ENCODE data around the gene SHISA8. TPM values are rescaled to one million over a fixed set of nuclear protein-coding genes. Genes with fewer than 3 reads are reported as not detected.

Gene SHISA8
- polyA plus RNA-seq, result not detected in 2 replicates

DNA sequence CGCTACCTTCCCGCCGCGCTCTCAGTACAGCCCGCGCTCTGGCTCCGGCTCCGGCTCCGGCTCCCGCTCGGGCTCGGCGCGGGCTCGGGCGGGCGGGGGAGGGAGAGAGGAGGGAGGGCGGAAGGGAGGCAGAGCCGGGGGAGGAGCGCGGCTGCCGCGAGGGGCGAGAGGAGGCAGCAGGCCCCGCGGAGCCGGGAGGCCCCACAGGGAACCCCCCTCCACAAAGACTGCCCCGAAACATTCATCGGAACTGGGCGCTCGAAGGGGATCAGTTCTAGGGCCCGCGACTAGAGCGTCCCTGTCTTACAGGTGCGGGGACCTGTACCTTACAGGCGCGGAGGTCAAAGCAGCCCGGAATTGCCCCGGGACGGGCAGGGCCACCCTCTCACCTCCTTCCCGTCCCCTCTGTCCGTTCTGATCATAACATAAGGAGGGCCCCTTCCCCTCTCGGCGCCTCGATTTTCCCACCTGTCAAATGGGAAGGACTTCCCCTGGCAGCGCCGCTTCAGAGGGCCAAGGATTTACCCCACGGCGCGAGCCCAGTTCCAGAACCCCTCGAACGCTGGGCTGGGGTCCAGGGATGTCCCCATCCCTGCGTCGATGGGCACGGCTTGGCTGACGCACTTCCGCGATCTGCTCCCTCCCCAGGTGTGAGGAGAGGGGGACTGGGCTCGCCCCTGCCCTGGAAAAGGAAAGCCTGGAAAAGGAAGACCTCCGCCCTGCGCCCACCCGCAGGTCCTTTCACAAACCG is at the start of gene SHISA8:
TSS of gene SHISA8 (minus strand) at position 40 of the 751 bp plus-strand sequence. CDS start 407 bp downstream, outside the sequence.

DNA sequence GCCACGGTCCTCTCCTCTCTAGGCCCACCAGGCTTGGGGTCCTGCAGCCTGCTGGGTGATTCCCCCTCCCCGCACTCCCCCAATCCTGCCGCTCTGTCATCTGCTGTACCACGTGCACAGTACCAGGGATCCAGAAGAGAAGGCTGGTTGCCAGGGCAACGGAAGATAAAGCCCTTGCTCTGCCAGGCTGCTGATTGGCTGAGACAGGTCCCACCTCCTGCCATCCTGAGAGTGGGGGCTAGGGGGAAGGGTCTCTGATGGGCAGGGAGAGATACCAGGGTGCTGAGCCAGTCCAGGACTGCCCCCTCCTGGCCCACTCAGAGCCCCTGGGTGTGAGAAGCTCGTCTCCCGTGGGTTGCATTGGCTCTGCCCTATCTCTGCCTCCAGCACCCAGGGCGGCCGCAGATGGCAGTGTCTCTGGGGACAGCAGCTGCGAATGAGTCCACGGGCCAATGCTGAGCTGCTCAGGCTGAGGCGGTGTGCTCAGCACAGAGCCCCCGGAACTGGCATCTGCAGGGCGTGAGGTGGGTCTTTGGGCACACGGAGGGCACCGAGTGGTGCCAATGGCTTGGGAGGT is 37.1 kb upstream of the SHISA8 start, which contains the start of gene SMIM45:
TSS of gene SMIM45 (plus strand) at position 253 of the 577 bp plus-strand sequence.

DNA sequence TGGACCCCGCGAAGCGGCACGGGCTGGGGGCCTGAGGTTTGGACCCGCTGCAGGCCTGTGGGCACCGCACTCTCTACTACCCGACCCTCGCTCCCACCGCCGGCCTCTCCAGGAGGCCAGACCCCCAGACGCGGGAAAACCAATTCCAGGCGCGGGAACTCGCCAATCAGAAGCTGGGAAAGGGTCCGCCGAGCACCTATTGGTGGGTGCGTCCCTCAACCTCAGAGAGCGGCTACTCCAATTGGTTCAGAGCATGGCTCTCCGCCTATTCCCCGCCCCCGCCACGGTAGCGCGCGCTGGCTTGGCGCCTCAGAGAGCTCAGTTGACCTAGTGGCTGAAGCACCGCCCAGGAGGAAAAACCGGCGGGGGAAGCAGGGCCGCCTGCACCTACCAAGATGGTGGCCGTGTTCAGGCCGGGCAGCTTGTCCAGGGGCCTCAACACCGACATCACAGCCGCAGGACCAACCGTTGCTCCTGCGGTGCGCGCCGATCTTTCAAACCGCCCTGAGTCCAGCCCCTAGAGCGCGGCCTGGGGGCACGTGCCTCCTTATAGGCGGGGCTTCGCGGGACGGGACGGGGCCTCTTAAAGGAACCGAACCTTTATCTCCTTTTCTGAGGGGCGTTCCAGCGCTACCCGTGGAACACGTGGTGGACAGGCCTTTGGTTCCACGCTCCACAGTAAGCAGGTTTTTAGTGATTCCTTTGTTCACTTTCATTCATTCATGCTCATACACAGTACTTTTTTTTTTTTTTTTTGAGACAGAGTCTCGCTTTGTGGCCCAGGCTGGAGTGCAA is 32.0 kb upstream of the SHISA8 start, which contains the start of gene CENPM:
TSS of gene CENPM (minus strand) at position 524 of the 795 bp plus-strand sequence. CDS start at position 448, 76 bp downstream.

Other genes with a start within 250 kb of the SHISA8 start
- 515 and 524 TPM in 2 replicates for gene SNU13, start 226.2 kb downstream of the SHISA8 start, polyA plus RNA-seq
- 7.7 and 7.9 TPM in 2 replicates for gene MEI1, start 215.6 kb downstream of the SHISA8 start, polyA plus RNA-seq
- gene CCDC134, start 114.4 kb downstream of the SHISA8 start, polyA plus RNA-seq, result 1.9 and 6.3 TPM in 2 replicates
- gene SREBF2, start 82.0 kb downstream of the SHISA8 start, polyA plus RNA-seq, result 3.0 and 4.5 TPM in 2 replicates
- not detected in 2 replicates for gene TNFRSF13C, start 11.7 kb upstream of the SHISA8 start, polyA plus RNA-seq
- gene CENPM, start 32.1 kb upstream of the SHISA8 start, polyA plus RNA-seq, result 1.5 and 3.4 TPM in 2 replicates
- gene SEPTIN3, start 54.4 kb upstream of the SHISA8 start, polyA plus RNA-seq, result 31.4 and 45.8 TPM in 2 replicates
- gene WBP2NL, start 83.7 kb upstream of the SHISA8 start, polyA plus RNA-seq, result 1.1 TPM in 1 of 2 replicates, not detected in the other
- gene NAGA, start 155.7 kb upstream of the SHISA8 start, polyA plus RNA-seq, result 1.5 and 2.5 TPM in 2 replicates
- gene PHETA2, start 159.2 kb upstream of the SHISA8 start, polyA plus RNA-seq, result not detected in 2 replicates
- gene SMDT1, start 164.6 kb upstream of the SHISA8 start, polyA plus RNA-seq, result 146 and 149 TPM in 2 replicates
- 552 and 644 TPM in 2 replicates for gene NDUFA6, start 175.7 kb upstream of the SHISA8 start, polyA plus RNA-seq
- 1.4 and 1.8 TPM in 2 replicates for gene CYP2D6, start 215.7 kb upstream of the SHISA8 start, polyA plus RNA-seq